HepG2 (cell line): ENCODE data around the gene ESPNL. TPM values are rescaled to one million over a fixed set of nuclear protein-coding genes. Genes with fewer than 3 reads are reported as not detected.
A peak's percentile ranks its signal among the peaks of the same experiment; 100 is the strongest.

Source experiments
- AGO1 ChIP-seq: fragments of 200-400 bp; formaldehyde crosslinking; IDR thresholded peaks from 2 replicates; pipeline ENCODE4 v1.6.1; 2017; ENCODE audit warnings: mild to moderate bottlenecking, low read depth, low read length, moderate library complexity; ENCODE audit not compliant: poor library complexity, severe bottlenecking
- ELF1 ChIP-seq: sonication (generic); formaldehyde crosslinking; IDR thresholded peaks from 2 replicates; pipeline ENCODE4 v1.4.0; 2020; ENCODE audit warnings: missing genetic modification reagents
- HIVEP1 ChIP-seq: sonication (generic); formaldehyde crosslinking; IDR thresholded peaks from 2 replicates; pipeline ENCODE4 v1.4.0; 2020; ENCODE audit warnings: mild to moderate bottlenecking, missing genetic modification reagents
- HNF4G ChIP-seq, 2 experiments: sonication (generic) in 1 of 2; formaldehyde crosslinking in 1 of 2; IDR thresholded peaks; 2 replicates each; pipeline versions ENCODE4 v1.4.0 to v1.6.1; 2011 to 2020; ENCODE audit warnings: borderline replicate concordance in 2 of 2, low read depth in 2 of 2, mild to moderate bottlenecking in 2 of 2, low read length in 1 of 2, missing genetic modification reagents in 1 of 2, moderate library complexity in 1 of 2
- IRF2 ChIP-seq: IDR thresholded peaks from 2 replicates; pipeline ENCODE4 v1.6.1; 2018; ENCODE audit warnings: missing genetic modification reagents, missing compliant biosample characterization
- JARID2 ChIP-seq: sonication (generic); formaldehyde crosslinking; IDR thresholded peaks from 2 replicates; pipeline ENCODE4 v1.8.1; 2023; ENCODE audit warnings: missing genetic modification reagents, inconsistent platforms; ENCODE audit not compliant: insufficient replicate concordance
- NCOR1 ChIP-seq: fragments of 200-600 bp; sonication (generic); IDR thresholded peaks from 2 replicates; pipeline ENCODE4 v1.7.0; 2017; ENCODE audit warnings: antibody characterized with exemption, low read length, borderline replicate concordance
- SMAD1 ChIP-seq: sonication (generic); formaldehyde crosslinking; IDR thresholded peaks from 2 replicates; pipeline ENCODE4 v1.4.0; 2020; ENCODE audit warnings: missing genetic modification reagents, low read depth, mild to moderate bottlenecking, borderline replicate concordance
- SMARCE1 ChIP-seq: fragments of 450-650 bp; IDR thresholded peaks from 2 replicates; pipeline ENCODE4 v1.6.1; 2017; ENCODE audit warnings: borderline replicate concordance
- SMYD3 ChIP-seq: sonication (generic); formaldehyde crosslinking; IDR thresholded peaks from 2 replicates; pipeline ENCODE4 v1.8.1; 2023; ENCODE audit warnings: mild to moderate bottlenecking, missing genetic modification reagents
- SPEN ChIP-seq: sonication (generic); formaldehyde crosslinking; IDR thresholded peaks from 2 replicates; pipeline ENCODE4 v1.5.1; 2020; ENCODE audit warnings: low read depth, mild to moderate bottlenecking, missing genetic modification reagents
- TOE1 ChIP-seq: sonication (generic); formaldehyde crosslinking; IDR thresholded peaks from 2 replicates; pipeline ENCODE4 v1.4.0; 2020; ENCODE audit warnings: mild to moderate bottlenecking, missing genetic modification reagents
- ZBTB21 ChIP-seq: sonication (generic); formaldehyde crosslinking; IDR thresholded peaks from 2 replicates; pipeline ENCODE4 v1.4.0; 2020; ENCODE audit warnings: missing genetic modification reagents
- ZNF12 ChIP-seq: sonication (generic); formaldehyde crosslinking; IDR thresholded peaks from 2 replicates; pipeline ENCODE4 v1.5.0; 2020; ENCODE audit warnings: missing genetic modification reagents
- ZNF24 ChIP-seq: fragments of 450-650 bp; IDR thresholded peaks from 2 replicates; pipeline ENCODE4 v1.6.1; 2017; ENCODE audit warnings: antibody characterized with exemption, mild to moderate bottlenecking
- ZNF260 ChIP-seq: sonication (generic); formaldehyde crosslinking; IDR thresholded peaks from 2 replicates; pipeline ENCODE4 v1.4.0; 2020; ENCODE audit warnings: missing genetic modification reagents, low read depth, mild to moderate bottlenecking, borderline replicate concordance
- ZNF431 ChIP-seq: sonication (generic); formaldehyde crosslinking; IDR thresholded peaks from 2 replicates; pipeline ENCODE4 v1.9.0; 2022; ENCODE audit warnings: missing genetic modification reagents, low read depth, mild to moderate bottlenecking, borderline replicate concordance
- ZNF589 ChIP-seq: sonication (generic); formaldehyde crosslinking; conservative IDR thresholded peaks from 2 replicates; pipeline ENCODE4 v1.8.0; 2022; ENCODE audit warnings: mild to moderate bottlenecking, moderate library complexity, missing genetic modification reagents
- polyA plus RNA-seq, 8 experiments: library from polyadenylated mRNA; depleted of rRNA in 3 of 8; stranded (reverse) in 7 of 8; unstranded in 1 of 8; fragments of >200 nt; fragmentation: Illumina TruSeq in 4 of 8; extraction: Trizol in 4 of 8; gene quantifications; 2 replicates each; pipeline versions ENCODE4 v1.2.1 to v1.2.3, GENCODE V29; 2011 to 2016; ENCODE audit warnings: low read depth in 4 of 8, missing spikeins in 1 of 8, mixed read lengths in 1 of 8; ENCODE audit not compliant: insufficient read depth in 1 of 8
- total RNA-seq, 5 experiments: library from RNA; depleted of rRNA; stranded (reverse); fragments of >200 nt; fragmentation: Illumina TruSeq; extraction: Trizol; gene quantifications; 2 replicates each; pipeline ENCODE4 v1.2.3, GENCODE V29; 2016; ENCODE audit warnings: low read depth in 1 of 5
- TF ChIP-seq, protein P1 (sequence below): sonication (generic); formaldehyde crosslinking; IDR thresholded peaks from 2 replicates; pipeline ENCODE4 v1.9.0; 2021; ENCODE audit warnings: missing genetic modification reagents, mild to moderate bottlenecking, borderline replicate concordance
- TF ChIP-seq, protein P2 (sequence below): sonication (generic); formaldehyde crosslinking; IDR thresholded peaks from 2 replicates; pipeline ENCODE4 v1.4.0; 2020; ENCODE audit warnings: missing genetic modification reagents
- TF ChIP-seq, protein P3 (sequence below): sonication (generic); formaldehyde crosslinking; IDR thresholded peaks from 2 replicates; pipeline ENCODE4 v1.4.0; 2020; ENCODE audit warnings: mild to moderate bottlenecking, missing genetic modification reagents
- TF ChIP-seq, protein P4 (sequence below): sonication (generic); formaldehyde crosslinking; IDR thresholded peaks from 2 replicates; pipeline ENCODE4 v1.5.1; 2020; ENCODE audit warnings: missing genetic modification reagents, mild to moderate bottlenecking, borderline replicate concordance
- TF ChIP-seq, protein P5 (sequence below): IDR thresholded peaks from 2 replicates; pipeline ENCODE4 v1.6.1; 2016; ENCODE audit warnings: missing biosample characterization, missing genetic modification reagents, low read depth

The ESPNL gene
- total and polyA plus RNA-seq, 2 of the 13 experiments (the other 11 are each of a cell fraction or from before 2014, with no cell fraction given): 0.45 to 0.80 TPM

DNA sequence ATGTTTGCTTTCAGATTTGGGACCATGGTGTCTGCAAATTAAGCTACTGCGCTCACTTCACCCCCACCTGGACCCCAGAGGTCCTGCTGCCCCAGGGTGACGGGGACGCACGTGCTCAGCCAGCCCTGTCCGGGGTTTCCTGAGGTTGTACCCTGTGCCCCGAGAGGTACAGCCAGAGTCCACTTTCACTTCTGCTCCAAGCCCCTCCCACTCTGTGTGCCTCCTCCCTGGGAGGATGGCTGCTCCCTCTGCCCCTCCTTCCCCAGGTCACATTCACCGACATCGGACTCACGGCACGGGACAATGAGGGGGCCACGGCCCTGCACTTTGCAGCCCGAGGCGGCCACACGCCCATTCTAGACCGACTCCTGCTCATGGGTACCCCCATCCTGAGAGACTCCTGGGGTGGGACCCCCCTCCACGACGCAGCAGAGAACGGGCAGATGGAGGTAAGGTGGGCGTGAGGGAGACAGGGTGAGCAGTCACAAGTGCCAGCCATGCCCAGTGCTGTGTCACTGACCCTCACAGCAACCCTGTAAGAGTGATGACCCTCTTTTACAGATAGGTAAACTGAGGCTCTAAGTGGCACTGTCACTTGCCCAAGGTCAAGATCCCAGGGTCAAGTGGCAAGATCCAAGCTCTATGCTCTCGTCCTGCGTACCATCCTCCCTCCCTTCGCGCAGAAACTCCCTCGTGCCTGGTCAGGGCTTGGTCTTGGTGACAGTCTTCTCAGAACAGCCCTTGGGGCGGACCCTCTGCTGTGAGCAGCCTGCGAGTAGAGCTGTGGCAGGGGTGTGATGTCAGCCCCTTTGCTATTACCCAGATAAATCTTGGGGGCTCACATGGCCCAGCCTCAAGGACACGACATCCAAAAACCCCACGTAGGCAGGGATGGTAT, 7.6 kb downstream of the ESPNL start (continued):
- TF ChIP-seq, protein P1, sequence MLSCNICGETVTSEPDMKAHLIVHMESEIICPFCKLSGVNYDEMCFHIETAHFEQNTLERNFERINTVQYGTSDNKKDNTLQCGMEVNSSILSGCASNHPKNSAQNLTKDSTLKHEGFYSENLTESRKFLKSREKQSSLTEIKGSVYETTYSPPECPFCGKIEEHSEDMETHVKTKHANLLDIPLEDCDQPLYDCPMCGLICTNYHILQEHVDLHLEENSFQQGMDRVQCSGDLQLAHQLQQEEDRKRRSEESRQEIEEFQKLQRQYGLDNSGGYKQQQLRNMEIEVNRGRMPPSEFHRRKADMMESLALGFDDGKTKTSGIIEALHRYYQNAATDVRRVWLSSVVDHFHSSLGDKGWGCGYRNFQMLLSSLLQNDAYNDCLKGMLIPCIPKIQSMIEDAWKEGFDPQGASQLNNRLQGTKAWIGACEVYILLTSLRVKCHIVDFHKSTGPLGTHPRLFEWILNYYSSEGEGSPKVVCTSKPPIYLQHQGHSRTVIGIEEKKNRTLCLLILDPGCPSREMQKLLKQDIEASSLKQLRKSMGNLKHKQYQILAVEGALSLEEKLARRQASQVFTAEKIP (CRISPR knock-in tag): no peak
- no peak for TF ChIP-seq ZNF260
- TF ChIP-seq NCOR1: no peak
- peak; percentile 88 for TF ChIP-seq IRF2 (CRISPR knock-in tag)
- TF ChIP-seq, protein P2, sequence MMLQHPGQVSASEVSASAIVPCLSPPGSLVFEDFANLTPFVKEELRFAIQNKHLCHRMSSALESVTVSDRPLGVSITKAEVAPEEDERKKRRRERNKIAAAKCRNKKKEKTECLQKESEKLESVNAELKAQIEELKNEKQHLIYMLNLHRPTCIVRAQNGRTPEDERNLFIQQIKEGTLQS (CRISPR knock-in tag): no peak
- no peak for TF ChIP-seq SMAD1
- peak; percentile 50; the same call in 1 of the 2 replicates for TF ChIP-seq ZNF431
- TF ChIP-seq ZNF24: no peak
- no peak for TF ChIP-seq SMARCE1
- TF ChIP-seq JARID2 (CRISPR knock-in tag): no peak
- TF ChIP-seq, protein P3, sequence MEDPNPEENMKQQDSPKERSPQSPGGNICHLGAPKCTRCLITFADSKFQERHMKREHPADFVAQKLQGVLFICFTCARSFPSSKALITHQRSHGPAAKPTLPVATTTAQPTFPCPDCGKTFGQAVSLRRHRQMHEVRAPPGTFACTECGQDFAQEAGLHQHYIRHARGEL (CRISPR knock-in tag): no peak
- TF ChIP-seq HNF4G (IDR thresholded peaks at IDR 0.05; ENCODE audit: borderline replicate concordance, low read depth, low read length): no peak; the same call in 1 of the 2 replicates
- TF ChIP-seq HNF4G (CRISPR knock-in tag; IDR thresholded peaks at IDR 0.05; ENCODE audit: borderline replicate concordance, low read depth): 0 out of 2 replicates have a peak, but pooled peaks have one; percentile 13
- TF ChIP-seq ZNF12 (CRISPR knock-in tag): no peak
- no peak for TF ChIP-seq ELF1 (CRISPR knock-in tag)
- no peak for TF ChIP-seq AGO1
- 0 out of 2 replicates have a peak, but pooled peaks have one; percentile 28 for TF ChIP-seq ZBTB21 (CRISPR knock-in tag)
- no peak for TF ChIP-seq HIVEP1 (CRISPR knock-in tag)
- TF ChIP-seq, protein P4, sequence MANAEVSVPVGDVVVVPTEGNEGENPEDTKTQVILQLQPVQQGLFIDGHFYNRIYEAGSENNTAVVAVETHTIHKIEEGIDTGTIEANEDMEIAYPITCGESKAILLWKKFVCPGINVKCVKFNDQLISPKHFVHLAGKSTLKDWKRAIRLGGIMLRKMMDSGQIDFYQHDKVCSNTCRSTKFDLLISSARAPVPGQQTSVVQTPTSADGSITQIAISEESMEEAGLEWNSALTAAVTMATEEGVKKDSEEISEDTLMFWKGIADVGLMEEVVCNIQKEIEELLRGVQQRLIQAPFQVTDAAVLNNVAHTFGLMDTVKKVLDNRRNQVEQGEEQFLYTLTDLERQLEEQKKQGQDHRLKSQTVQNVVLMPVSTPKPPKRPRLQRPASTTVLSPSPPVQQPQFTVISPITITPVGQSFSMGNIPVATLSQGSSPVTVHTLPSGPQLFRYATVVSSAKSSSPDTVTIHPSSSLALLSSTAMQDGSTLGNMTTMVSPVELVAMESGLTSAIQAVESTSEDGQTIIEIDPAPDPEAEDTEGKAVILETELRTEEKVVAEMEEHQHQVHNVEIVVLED (CRISPR knock-in tag): peak; percentile 40; the same call in 1 of the 2 replicates
- TF ChIP-seq SMYD3 (CRISPR knock-in tag): no peak
- TF ChIP-seq, protein P5, sequence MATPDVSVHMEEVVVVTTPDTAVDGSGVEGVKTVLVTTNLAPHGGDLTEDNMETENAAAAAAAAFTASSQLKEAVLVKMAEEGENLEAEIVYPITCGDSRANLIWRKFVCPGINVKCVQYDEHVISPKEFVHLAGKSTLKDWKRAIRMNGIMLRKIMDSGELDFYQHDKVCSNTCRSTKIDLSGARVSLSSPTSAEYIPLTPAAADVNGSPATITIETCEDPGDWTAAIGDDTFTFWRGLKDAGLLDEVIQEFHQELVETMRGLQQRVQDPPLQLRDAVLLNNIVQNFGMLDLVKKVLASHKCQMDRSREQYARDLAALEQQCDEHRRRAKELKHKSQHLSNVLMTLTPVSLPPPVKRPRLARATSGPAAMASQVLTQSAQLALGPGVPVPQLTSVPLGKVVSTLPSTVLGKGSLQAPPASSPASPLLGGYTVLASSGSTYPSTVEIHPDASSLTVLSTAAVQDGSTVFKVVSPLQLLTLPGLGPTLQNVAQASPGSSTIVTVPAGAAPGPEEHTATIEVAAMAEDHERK (CRISPR knock-in tag): no peak
- 0 out of 2 replicates have a peak, but pooled peaks have one; percentile 19 for TF ChIP-seq SPEN
- peak; percentile 47; the same call in 1 of the 2 replicates for TF ChIP-seq TOE1 (CRISPR knock-in tag)
- no peak for TF ChIP-seq ZNF589
